ENCODE measurements around the gene DNAI2. TPM values are rescaled to one million over a fixed set of nuclear protein-coding genes. Genes with fewer than 3 reads are reported as not detected.
"Not testable (repeated sequence)": the region's sequence is repeated elsewhere in the genome, so short reads cannot be mapped to it uniquely, and the experiment has no call there.

The DNAI2 gene
- total RNA-seq, 1 donor from 2014 or later: 6.2 TPM

DNA sequence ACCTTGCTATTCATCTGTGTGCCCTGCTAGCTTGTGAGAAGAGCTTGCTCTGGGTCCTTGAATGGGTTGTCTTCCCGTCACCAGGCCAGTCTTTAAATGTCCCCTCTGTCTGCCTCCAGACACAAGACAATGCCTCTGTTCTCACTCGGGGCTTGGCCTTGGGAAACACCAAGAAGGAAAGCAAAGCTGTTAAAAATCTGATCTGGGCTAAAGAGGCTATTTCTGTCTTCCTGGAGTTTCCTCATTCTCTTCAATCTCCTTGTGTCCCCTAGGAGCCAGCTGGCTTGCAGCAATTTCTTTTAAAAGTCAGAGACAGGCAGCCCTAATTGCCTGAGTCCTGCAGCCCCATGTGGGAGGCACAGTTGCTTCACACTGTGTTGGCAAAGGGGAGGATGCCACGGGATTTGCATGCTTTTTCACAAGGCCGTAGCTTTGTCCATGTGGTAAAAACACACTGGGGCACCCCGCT, 2.5 kb downstream of the DNAI2 start:
- H3K27ac ChIP-seq: no peak overlapping the region
- peaks cover 19% of the 10 kb centered on the region for H3K4me1 ChIP-seq
- TF ChIP-seq CTCF (IDR thresholded peaks at IDR 0.05): no peak
- no peaks in the 10 kb centered on the region for H3K36me3 ChIP-seq
- H3K4me3 ChIP-seq: no peak overlapping the region
- intact Hi-C loops (cut with DNase I): no loop called here
- no peaks in the 10 kb centered on the region for H3K9me3 ChIP-seq
- ATAC-seq: no peak
- peaks cover 9% of the 10 kb centered on the region for H3K27me3 ChIP-seq (ENCODE audit: low read depth)
- no peak for DNase-seq

GRCh38 chr17:74277935-74278334, 3.9 kb downstream of the DNAI2 start:
- TF ChIP-seq CTCF (IDR thresholded peaks at IDR 0.05): no peak
- Histone ChIP-seq H3K9me3 (no peaks in the 10 kb centered on the region), H3K36me3 (no peaks in the 10 kb centered on the region), H3K4me1 (peaks cover 12% of the 10 kb centered on the region), H3K27ac (no peak overlapping the region), H3K27me3 (ENCODE audit: low read depth) (peaks cover 9% of the 10 kb centered on the region), H3K4me3 (no peak overlapping the region)
- intact Hi-C loops (cut with DNase I): no loop called here
- DNase-seq (no peak), ATAC-seq (no peak)

GRCh38 chr17:74279617-74280016, 5.6 kb downstream of the DNAI2 start:
- ATAC-seq; H3K27ac ChIP-seq; intact Hi-C loops (cut with DNase I); DNase-seq; H3K36me3 ChIP-seq; H3K4me3 ChIP-seq; H3K4me1 ChIP-seq; H3K9me3 ChIP-seq; H3K27me3 ChIP-seq (ENCODE audit: low read depth): not testable (repeated sequence)

DNA sequence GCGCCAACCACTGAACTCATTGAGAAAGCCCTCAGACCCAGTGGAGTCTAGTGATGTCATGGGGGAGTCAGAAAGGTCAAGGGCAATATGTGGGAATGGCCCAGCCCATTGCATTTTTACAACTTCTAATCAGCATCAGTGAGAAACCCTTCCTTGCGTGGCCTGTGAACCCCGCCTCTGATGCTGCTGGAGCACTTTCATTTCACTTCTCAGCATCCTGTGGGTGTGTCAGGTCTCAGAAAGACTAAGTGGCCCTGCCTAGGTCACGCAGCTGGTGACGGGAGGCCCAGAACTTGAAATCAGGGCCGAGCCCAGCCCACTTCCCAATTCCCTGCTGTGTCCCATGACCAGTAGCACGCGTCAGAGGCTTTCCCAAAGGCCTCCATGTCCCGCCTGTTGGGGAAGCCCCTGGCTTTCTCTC, 6.1 kb downstream of the DNAI2 start:
- intact Hi-C loops (cut with DNase I): no loop called here
- Histone ChIP-seq H3K27ac (no peak overlapping the region), H3K4me1 (peaks cover 4% of the 10 kb centered on the region), H3K4me3 (no peak overlapping the region), H3K36me3 (no peaks in the 10 kb centered on the region), H3K9me3 (no peaks in the 10 kb centered on the region), H3K27me3 (ENCODE audit: low read depth) (no peaks in the 10 kb centered on the region)
- ATAC-seq: peak; percentile 5 to 42
- TF ChIP-seq CTCF (IDR thresholded peaks at IDR 0.05): no peak
- peak; percentile 55 for DNase-seq

GRCh38 chr17:74281799-74282198, 7.8 kb downstream of the DNAI2 start:
- intact Hi-C loops (cut with DNase I): no loop called here
- Histone ChIP-seq H3K9me3 (no peaks in the 10 kb centered on the region), H3K4me3 (no peak overlapping the region), H3K27ac (no peak overlapping the region), H3K27me3 (ENCODE audit: low read depth) (no peaks in the 10 kb centered on the region), H3K4me1 (peaks cover 4% of the 10 kb centered on the region), H3K36me3 (no peaks in the 10 kb centered on the region)
- DNase-seq: no peak
- no peak for ATAC-seq
- no peak for TF ChIP-seq CTCF (IDR thresholded peaks at IDR 0.05)

DNA sequence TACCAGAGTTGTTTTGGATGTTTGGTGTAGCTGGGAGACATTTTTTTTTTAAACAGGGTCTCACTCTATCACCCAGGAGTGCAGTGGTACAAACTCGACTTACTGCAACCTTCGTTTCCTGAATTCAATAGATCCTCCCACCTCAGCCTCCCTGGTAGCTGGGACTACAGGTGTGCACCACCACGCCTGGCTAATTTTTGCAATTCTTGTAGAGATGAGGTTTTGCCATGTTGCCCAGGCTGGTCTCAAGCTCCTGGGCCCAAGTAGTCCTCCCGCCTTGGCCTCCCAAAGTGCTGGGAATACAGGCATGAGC, 8.2 kb downstream of the DNAI2 start:
- DNase-seq; H3K9me3 ChIP-seq; H3K27me3 ChIP-seq (ENCODE audit: low read depth); H3K36me3 ChIP-seq; H3K27ac ChIP-seq; H3K4me1 ChIP-seq; H3K4me3 ChIP-seq; ATAC-seq; intact Hi-C loops (cut with DNase I): not testable (repeated sequence)

All from lower lobe of right lung (tissue), 2 donors.